PFSK-1 (cell line): ENCODE measurements around the gene VWA5B1.

Source experiments
- FOXP2 ChIP-seq: optimal IDR thresholded peaks from 2 replicates; pipeline ENCODE3; 2011; ENCODE audit warnings: borderline replicate concordance, control low read depth, inconsistent platforms; ENCODE audit not compliant: insufficient read depth; ENCODE audit errors: extremely low read length, extremely low read depth
- POLR2AphosphoS5 ChIP-seq: IDR thresholded peaks from 2 replicates; pipeline ENCODE4 v1.6.1; 2012; ENCODE audit warnings: low read depth, mild to moderate bottlenecking, control low read depth, low read length, moderate library complexity
- REST ChIP-seq, 2 experiments: IDR thresholded peaks; 2 replicates each; pipeline versions ENCODE4 v1.6.1 to v1.8.0; 2011 to 2012; ENCODE audit warnings: low read depth in 2 of 2, low read length in 2 of 2, control low read depth in 1 of 2, inconsistent platforms in 1 of 2, mild to moderate bottlenecking in 1 of 2, moderate library complexity in 1 of 2; ENCODE audit not compliant: insufficient read depth in 1 of 2
- SIN3A ChIP-seq: IDR thresholded peaks from 2 replicates; pipeline ENCODE4 v1.6.1; 2012; ENCODE audit warnings: mild to moderate bottlenecking, low read length, moderate library complexity, borderline replicate concordance; ENCODE audit not compliant: insufficient read depth
- TAF1 ChIP-seq: IDR thresholded peaks from 2 replicates; pipeline ENCODE4 v1.6.1; 2012; ENCODE audit warnings: low read length, control low read depth, borderline replicate concordance; ENCODE audit not compliant: insufficient read depth

VWA5B1 gene

GRCh38 chr1:20367116-20367585 lies 76.5 kb downstream of the VWA5B1 start:
- no peak for TF ChIP-seq REST (IDR thresholded peaks at IDR 0.05; ENCODE audit: insufficient read depth in 1 of 2, low read depth in 2 of 2, low read length in 2 of 2)
- no peak for TF ChIP-seq SIN3A
- no peak for TF ChIP-seq FOXP2
- TF ChIP-seq TAF1, result no peak
- TF ChIP-seq POLR2AphosphoS5, result no peak

DNA sequence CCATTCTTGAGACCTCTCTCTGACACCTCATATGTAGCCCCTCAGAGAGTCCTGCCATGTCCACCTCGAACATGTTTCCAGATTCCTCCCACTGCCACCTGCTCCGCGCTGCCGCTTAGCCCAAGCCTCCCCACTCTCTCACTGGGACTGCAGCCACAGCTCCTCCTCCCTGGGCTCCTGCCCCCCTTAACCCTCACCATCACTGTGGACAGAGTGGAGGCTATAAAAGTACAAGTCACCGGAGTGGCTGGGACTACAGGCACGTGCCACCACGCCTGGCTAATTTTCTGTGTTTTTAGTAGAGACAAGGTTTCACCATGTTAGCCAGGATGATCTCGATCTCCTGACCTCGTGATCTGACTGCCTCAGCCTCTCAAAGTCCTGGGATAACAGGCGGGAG lies 77.0 kb downstream of the VWA5B1 start:
- no peak for TF ChIP-seq TAF1
- no peak for TF ChIP-seq FOXP2
- TF ChIP-seq POLR2AphosphoS5, result no peak
- no peak for TF ChIP-seq SIN3A
- TF ChIP-seq REST (IDR thresholded peaks at IDR 0.05; ENCODE audit: insufficient read depth in 1 of 2, low read depth in 2 of 2, low read length in 2 of 2), result no peak

GRCh38 chr1:20368866-20369470 lies 78.3 kb downstream of the VWA5B1 start:
- TF ChIP-seq TAF1 (no peak), SIN3A (no peak), FOXP2 (no peak), REST (IDR thresholded peaks at IDR 0.05; ENCODE audit: insufficient read depth in 1 of 2, low read depth in 2 of 2, low read length in 2 of 2) (no peak), POLR2AphosphoS5 (no peak)

DNA sequence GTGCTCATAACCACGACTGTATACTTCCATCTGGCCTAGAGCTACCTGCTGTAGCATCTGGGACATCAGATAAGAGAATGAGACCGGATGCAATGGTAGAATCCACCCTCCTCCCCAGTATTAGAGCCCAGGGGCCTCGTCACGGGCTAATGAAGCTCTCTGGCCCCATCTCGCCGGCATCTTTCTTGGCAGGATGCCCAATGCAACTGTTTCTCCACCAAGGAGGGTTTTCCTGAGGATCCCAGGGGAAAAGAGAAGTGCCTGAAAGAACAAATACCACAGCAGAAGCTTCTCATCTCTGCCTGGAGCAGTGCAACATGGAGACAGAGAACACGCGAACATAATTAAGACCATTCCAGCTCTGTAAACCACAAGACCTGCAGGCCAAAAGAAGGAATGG lies 80.0 kb downstream of the VWA5B1 start:
- TF ChIP-seq SIN3A (no peak), FOXP2 (no peak), TAF1 (no peak), REST (IDR thresholded peaks at IDR 0.05; ENCODE audit: insufficient read depth in 1 of 2, low read depth in 2 of 2, low read length in 2 of 2) (no peak), POLR2AphosphoS5 (no peak)

DNA sequence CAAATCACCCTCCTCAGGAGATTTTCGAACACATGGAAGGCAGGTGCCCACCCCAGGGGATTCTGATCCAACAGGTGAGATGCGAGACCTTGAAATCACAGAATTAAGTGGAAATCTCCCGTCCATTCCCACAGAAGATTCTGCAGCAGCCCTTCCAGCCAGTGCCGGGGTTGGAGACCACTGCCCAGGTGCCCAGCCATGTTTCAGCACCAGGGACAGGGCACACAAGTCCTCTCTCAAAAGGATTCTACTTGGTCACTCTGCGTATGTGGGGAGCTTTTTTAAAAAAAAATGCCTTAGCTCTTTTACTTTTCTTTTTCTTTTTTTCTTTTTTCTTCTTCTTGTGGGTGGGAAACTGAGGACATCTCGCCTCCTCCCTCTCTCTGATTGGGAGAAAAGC lies 80.7 kb downstream of the VWA5B1 start:
- no peak for TF ChIP-seq POLR2AphosphoS5
- peak; percentile 81 to 95 for TF ChIP-seq REST (IDR thresholded peaks at IDR 0.05; ENCODE audit: insufficient read depth in 1 of 2, low read depth in 2 of 2, low read length in 2 of 2)
- TF ChIP-seq SIN3A, result no peak
